ENCODE measurements around the gene ENC1.

DNA sequence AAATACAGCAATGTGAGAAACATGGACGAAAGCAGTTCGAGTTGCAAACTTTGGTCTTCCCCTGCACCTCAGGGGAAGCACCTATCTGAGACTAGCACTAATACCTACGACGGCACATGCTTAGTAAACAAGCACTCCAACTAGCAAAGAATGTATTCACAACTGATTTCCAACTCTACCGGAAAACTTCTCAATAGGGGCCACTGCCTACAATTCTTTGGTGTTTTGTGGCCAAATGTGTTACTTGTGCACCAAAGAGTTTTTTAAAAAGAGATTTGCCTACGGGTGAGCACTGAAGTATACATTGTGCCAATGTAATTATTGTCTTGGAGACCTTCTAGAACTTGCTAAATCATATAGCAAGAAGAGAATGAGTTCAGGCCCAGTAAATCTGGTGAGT is 12.2 kb downstream of the ENC1 start:
- TF ChIP-seq, protein P1, sequence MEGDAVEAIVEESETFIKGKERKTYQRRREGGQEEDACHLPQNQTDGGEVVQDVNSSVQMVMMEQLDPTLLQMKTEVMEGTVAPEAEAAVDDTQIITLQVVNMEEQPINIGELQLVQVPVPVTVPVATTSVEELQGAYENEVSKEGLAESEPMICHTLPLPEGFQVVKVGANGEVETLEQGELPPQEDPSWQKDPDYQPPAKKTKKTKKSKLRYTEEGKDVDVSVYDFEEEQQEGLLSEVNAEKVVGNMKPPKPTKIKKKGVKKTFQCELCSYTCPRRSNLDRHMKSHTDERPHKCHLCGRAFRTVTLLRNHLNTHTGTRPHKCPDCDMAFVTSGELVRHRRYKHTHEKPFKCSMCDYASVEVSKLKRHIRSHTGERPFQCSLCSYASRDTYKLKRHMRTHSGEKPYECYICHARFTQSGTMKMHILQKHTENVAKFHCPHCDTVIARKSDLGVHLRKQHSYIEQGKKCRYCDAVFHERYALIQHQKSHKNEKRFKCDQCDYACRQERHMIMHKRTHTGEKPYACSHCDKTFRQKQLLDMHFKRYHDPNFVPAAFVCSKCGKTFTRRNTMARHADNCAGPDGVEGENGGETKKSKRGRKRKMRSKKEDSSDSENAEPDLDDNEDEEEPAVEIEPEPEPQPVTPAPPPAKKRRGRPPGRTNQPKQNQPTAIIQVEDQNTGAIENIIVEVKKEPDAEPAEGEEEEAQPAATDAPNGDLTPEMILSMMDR (IDR thresholded peaks at IDR 0.05; ENCODE audit: insufficient read depth, low read depth, low read length), result no peak
- no peak for TF ChIP-seq EZH2 (IDR thresholded peaks at IDR 0.05; ENCODE audit: insufficient read depth, low read length)
